ENCODE measurements around the gene NPAS3.
A peak's percentile ranks its signal among the peaks of the same experiment; 100 is the strongest.

DNA sequence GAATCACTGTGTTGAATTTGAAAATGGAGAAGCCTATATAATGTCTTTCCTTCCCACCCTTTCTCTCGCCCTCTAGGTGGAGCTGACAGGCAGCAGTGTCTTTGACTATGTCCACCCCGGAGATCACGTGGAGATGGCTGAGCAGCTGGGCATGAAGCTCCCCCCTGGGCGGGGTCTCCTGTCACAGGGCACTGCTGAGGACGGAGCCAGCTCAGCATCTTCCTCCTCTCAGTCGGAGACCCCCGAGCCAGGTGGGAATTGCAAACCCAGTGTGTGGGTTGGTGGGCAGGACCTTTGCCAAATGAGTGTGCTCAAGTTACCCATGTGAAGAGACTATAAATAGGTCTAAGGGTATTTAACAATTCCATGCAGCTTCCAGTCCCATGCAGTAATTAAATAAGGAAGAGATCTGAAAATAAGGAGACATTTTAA lies 737.5 kb downstream of the NPAS3 start:
- no peak for TF ChIP-seq POLR2A (IDR thresholded peaks at IDR 0.05)
- TF ChIP-seq, protein P1, sequence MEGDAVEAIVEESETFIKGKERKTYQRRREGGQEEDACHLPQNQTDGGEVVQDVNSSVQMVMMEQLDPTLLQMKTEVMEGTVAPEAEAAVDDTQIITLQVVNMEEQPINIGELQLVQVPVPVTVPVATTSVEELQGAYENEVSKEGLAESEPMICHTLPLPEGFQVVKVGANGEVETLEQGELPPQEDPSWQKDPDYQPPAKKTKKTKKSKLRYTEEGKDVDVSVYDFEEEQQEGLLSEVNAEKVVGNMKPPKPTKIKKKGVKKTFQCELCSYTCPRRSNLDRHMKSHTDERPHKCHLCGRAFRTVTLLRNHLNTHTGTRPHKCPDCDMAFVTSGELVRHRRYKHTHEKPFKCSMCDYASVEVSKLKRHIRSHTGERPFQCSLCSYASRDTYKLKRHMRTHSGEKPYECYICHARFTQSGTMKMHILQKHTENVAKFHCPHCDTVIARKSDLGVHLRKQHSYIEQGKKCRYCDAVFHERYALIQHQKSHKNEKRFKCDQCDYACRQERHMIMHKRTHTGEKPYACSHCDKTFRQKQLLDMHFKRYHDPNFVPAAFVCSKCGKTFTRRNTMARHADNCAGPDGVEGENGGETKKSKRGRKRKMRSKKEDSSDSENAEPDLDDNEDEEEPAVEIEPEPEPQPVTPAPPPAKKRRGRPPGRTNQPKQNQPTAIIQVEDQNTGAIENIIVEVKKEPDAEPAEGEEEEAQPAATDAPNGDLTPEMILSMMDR (IDR thresholded peaks at IDR 0.05): peak in 2 of 6 experiments; percentile 16 to 18
- TF ChIP-seq POLR2AphosphoS5 (IDR thresholded peaks at IDR 0.05): no peak
- no peak for TF ChIP-seq EP300 (IDR thresholded peaks at IDR 0.05)
